Femur (tissue), 1 donor: ENCODE measurements around the gene MED10.
A peak's percentile ranks its signal among the peaks of the same experiment; 100 is the strongest.

Source experiments
- DNase-seq: peaks from one replicate; pipeline ENCODE4 v3.0.0-alpha.2; 2017

The MED10 gene, protein sequence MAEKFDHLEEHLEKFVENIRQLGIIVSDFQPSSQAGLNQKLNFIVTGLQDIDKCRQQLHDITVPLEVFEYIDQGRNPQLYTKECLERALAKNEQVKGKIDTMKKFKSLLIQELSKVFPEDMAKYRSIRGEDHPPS

DNA sequence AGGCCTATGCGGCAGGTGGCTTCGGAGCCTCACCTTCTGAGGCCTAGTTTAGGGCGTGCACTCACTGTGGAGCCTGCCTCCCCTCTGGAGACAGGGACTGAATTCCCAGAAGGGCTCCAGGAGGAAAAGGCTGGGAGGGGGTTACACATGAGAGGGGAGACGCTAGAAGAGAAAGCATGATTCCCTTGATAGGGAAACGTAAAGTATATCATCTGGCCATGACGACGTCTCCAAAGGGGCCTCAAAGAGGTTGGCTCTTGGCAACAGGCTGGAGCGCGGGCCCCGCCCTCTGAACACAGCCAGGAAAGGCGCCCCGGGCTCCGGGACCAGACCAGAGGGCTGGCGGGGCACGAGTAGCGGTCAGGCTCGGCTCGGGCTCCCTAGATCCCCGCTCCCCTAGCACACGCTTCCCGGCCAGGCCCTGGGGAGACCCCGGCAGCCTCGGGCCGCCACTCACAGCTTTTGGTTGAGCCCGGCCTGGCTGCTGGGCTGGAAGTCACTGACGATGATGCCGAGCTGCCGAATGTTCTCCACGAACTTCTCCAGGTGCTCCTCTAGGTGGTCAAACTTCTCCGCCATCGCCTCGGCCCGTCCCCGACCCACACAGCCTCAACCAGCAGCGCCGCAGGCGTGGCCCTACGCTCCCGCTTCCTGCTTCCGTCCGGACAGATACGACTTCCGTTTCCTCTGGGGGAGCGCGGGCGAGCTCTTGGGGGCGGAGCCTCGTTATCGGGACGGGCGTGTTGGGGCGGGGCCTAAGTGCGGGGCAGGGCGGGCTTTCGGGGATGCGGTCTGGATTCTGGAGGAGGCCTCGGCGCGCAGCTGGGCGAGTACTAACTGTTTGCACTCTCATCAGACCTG is at the start of gene MED10:
MED10 (minus strand) TSS at position 643 of the 861 bp plus-strand sequence; CDS start at position 579, 64 bp downstream.
- peak; percentile 96 for DNase-seq

DNA sequence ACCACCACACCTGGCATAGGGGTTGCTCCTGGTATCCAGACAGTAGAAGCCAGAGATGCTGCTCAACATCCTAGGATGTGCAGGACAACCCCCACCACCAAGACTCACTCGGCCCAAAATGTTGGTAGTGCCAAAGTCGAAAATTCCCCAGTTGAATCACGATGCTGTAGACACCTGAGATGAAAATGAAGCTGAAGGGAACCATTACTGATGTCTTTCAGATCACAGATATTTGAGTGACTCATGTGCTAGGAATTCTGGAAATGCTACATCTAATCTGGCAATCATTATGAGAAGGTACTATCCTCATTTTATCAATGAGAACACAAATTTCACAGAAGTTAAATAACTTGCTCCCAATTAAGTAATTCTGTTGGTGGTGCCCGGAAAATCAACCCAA is 49.3 kb upstream of the MED10 start:
- DNase-seq = no peak

DNA sequence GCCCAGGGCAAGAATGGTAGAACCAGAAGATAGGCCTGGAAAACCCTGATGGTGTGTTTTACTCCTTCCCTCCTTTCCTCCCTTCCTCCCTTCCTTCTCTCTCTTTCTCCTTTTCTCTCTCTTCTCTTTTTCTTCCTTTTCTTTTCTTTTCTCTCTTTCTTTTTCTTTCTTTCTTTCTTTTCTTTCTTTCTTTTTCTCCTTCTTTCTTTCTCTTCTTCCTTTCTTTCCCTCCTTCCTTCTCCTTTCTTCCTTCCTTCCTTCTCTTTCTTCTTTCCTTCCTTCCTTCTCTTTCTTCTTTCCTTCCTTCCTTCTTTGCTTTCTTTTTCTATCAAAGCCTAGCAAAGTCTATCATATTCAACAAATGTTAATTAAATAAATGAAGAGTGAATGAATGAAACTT is 46.4 kb upstream of the MED10 start:
- no peak for DNase-seq

DNA sequence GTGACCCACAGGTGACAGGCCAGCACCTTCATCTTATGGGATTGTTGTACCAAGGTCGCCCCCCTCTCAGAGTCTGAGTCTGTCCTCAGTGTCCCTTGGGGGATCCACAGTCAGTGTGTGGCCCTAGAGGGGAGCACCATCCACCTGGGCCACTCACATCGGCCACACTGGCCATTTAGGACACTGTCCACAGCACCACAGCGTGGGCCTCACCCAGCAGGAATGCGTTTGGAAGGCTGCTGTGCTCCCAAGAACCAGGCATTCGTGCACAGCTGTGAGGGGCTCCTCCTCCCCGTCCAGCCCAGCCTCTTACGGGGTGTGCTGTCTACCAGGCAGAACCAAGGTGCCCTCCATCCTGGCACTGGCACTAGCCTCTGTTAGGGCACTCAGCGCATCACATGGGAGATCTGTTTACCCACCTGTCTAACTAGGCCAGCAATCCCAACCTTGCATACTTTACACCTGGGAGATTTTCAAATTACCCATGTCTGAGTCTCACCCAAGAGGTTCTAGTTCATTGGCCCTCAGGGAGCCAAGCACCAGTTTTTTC is 45.8 kb upstream of the MED10 start:
- no peak for DNase-seq

DNA sequence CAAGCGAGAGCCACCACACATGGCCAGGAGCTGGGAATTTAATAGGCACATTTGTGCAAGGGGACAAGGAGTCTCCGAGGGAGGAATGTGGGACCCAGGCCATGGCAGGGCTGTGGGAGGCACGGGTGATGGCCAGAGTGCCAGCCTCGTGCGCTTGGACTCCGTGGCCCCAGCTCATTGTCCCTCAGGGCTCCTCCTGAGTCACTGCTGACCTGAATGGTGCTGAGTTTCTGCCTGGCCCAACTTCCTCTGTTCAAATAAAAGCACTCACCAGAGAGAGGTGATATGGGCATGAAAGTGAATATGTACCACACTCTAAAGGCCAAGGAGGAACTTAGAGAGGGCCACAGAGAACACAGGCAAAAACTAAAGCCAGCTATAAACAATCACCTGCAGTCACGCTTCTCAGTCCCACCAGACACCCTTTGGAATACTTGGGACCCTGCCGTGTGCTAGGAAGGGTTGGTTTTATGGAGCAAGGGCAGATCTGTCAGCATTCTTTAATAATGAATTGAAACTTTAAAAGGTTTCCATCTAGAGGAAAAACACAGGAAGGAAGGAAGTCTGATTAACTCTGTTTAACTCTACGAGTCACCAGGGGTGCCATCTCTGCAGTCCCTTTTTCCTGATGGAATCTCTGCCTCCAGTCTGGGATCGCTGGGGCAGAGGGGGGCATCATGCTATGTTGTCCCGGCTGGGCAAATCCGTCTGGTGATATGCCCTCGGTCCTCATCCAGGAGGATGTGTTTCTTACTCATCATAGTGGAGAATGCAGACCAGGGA is 45.2 kb upstream of the MED10 start:
- DNase-seq = no peak

DNA sequence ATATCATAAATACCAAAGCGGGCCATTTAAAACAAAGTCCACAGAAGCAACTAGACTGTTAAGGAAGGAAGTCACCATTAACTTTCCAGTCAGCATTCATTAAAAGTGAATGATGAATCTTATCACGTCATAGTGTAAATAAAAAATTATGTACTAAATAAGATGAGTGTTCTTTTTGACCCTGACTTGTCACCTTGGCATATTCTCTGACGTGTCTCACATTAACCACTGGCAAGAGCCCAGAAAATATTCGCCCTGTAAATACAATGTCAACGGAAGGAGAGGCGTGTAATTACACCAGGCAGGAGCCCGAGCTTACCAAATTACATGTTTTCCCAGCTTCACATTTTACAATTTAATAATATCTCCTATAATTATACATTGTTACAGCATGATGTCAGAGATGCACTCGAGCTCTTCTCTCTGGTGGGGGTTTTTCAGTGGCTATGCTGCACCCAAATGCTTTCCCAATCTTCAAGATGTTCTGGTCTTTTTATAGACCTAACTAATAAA is 41.0 kb upstream of the MED10 start:
- DNase-seq = no peak

DNA sequence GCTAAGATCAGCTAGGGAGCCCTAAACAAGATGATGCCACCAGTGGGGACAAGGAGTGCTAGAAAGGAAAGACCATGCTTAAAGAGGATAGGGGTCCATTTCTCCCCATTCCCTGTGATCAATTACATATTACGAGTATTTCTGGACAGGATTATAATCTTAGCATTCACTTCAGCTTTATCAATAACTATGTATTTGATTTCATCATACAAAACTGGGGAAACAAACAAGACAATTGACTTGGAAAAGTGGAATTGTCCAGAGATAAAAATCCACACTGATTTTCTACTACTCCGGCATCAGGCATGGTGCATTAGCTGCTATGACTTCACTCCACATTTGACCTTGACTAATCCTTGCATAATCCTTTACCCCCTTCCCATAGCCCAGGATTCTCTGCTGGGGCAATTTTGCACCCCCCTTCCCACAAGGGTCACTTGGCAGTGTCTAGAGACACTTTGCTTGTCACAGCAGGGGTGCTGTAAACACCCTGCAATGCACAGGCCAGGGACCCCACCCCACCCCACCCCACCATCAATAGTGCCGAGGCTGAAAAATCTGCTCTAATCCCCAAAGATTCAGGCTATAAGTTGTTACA is 40.4 kb upstream of the MED10 start:
- DNase-seq = no peak

DNA sequence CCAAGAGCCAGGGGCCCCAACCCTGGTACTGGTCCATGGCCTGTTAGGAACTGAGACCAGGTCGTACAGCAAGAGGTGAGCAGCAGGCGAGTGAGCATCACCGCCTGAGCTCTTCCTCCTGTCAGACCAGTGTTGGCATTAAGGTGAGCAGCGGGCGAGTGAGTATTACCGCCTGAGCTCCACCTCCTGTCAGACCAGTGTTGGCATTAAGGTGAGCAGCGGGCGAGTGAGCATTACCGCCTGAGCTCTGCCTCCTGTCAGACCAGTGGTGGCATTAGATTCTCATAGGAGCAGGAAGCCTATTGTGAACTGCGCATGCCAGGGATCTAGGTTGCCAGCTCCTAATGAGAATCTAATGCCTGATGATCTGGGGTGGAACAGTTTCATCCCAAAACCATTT is 39.3 kb upstream of the MED10 start:
- DNase-seq = no peak

DNA sequence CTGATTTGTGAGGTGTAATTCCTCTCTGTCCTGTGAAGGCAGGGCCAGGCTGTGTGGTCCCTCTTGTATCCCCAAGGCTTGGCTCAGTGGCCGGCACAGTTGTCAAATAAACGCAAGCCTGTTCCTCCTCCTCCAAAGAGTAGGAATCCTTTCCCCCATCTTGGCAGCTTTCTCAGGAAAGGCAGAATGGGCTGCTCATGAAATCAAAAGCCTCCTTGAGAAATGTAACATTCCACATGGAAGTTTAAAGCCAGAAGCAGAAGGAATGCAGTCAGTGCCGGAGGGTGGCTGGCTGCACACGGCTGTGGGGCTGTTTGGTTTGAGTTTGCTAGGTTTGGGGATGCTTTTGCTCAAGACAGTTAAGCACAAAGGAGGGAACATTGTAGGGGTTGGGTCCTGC is 34.5 kb upstream of the MED10 start:
- DNase-seq = no peak

DNA sequence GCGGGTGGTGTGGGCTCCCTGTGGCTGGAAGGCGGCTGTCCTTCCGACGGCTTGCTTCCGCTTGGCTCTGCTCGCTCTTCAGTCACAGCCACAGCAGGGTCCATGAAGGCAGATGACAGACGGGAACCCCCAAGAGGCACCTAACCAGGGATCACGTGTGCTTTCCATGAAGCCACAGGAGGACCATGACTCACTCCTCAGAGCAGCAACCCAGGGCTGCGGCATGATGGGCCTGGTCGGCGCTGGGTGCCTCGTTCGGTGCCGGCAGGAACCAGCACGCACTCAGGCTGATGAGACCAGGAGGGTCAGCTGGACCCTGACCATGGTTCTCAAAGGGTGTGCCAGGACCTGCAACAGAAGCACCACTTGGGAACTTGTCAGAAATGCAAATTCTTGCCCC is 32.8 kb upstream of the MED10 start:
- peak; percentile 36 for DNase-seq

DNA sequence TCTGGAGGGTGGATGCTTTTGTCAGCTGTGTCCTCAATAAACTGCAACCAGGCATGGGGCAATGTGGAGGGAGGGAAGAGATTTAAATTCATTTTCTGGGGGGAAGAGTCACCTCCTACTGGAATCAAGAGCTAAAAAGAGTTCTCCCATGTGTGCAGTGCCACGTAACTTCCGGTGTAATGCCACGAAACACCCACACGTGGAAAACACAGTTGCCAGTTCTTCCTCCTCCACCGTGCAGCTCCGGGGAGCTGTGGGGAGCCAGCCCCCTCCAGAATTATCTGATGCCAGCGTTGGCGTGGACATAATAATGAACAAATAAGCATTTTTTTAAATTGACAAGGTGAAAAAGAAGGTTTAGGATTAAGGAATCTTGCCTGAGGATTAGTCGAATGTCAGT is 32.1 kb upstream of the MED10 start:
- no peak for DNase-seq

DNA sequence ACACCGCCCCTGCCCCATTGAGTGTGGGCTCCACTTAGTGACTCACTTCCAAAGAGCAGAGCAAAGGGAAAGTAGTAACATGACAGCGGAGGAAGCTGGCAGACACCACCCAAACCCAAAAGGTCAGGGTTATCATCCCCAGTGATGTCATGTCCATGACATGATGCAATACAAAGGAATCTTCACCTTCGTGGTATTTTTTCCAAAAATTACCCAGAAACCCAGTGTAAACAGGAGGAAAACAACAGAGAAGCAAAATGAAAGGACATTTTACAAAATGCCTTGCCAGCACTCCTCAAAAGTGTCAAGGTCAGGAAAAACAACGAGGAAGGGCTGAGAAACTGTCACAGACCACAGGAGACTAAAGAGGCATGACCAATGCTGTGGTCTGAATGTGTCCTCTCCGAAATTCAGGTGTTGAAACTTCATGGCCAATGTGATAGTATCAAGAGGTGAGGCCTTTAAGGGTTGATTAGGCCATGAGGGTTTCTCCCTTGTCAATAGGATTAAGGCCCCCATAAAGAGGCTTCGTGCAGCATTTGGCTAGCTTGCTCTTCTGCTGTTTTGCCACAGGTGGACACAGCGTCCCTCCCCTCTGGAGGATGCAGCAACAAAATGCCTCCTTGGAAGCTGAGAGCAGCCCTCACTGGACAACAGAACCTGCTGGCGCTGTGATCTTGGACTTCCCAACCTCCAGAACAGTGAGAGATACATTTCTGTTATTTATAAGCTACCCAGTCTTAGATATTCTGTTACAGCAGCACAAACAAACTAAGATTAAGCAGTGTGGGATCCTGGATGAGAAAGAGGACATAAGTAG is 30.5 kb upstream of the MED10 start:
- no peak for DNase-seq

DNA sequence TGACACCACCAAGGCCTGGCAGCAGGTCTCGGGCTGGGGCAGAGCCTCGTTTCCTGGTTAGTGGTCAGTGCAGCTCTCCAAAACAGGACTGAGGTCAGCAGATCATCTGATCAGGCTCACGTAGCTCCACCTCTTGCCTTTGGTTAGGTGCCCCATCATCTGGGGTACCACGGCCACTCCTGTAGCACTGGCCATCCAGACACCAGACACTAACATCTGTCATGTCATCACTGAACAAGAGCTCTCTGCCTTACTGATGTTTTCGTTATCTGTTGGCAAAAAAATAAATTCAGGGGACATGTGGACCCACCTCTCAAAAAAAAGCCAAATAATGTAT is 29.9 kb upstream of the MED10 start:
- DNase-seq = no peak

DNA sequence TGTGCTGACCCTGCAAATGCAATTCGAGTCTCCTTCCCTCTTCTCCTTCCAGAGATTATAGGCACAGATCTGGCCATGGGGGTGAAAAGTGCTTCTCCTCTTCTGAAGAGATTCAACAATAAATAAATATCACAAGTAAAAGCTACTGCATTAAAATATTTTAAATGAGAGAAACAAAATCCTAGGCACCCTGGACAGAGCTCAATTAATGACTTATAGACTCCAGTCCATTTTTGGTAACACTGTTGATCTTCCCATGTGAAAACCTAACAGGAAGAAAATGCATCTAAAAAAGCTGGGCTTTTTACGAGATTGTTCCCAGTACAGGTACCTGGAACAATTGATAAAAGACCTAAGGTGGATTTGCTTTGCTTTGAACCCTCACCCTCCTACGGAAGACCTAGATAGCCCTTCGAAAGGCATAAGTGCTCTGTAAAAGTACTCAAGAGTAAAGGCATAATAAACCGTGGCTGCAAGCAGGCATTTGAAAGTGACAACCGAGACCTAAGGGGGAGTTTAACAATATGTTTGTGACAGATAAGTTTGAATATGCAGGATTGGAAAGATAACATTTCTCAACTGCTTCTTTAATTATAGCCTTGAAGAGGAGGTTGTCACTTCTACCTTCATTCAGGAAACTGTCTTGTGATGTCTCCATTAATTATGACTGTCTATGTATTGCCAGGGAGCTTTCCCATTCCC is 29.4 kb upstream of the MED10 start:
- no peak for DNase-seq

DNA sequence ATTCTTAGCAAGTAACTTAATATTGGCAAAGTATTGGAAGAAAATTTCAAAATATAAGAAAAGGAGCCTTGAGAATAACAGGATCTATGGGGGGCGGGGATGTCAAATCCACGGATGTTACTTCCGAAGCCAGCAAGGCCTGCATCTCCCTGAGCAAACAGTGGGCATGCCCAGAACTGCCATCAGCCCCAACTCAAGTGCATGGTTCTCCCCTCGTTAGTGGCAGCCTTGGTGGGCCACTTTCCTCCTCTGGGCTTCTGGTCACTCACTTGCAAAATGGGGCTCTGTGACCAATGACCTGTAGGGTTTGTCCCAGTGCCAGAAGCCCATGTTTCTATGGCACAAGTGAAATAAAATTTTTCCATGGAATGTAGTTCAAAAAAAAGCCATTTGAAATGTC is 27.2 kb upstream of the MED10 start:
- DNase-seq = no peak

DNA sequence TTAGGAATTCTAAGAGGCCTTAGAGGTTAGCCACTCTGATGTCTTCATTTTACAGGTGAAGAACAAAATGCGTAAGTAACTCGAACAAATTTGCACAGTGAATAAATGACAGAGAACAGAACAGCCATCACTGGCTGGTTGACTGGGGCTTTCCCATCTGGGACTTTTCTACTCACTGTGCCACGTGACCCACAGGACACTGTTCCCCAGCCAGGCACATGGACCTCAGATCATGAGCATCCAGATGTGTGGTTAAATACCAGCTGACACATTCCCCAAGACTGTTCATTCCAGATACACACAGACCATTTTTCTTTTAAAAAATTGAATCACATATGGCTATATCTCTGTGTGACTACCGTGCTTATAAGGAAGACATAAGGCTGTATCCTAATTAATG is 25.8 kb upstream of the MED10 start:
- DNase-seq = no peak

DNA sequence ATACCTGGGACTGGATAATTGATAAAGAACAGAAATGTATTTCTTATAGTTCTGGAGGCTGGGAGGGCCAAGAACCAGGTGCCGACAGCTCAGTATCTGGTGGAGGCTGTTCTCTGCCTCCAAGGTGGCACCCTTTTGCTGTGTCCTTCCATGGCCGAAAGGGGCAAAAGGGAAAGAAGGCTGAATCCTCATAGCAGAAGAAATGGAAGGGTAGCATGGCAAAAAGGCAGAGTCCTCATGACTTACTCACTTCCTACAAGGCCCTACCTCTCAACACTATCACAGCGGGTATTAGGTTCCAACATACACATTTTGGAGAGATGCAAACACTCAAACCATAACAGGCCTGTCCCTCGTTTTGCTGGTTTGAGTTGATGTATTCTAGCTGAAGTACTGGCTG is 25.1 kb upstream of the MED10 start:
- DNase-seq = no peak

DNA sequence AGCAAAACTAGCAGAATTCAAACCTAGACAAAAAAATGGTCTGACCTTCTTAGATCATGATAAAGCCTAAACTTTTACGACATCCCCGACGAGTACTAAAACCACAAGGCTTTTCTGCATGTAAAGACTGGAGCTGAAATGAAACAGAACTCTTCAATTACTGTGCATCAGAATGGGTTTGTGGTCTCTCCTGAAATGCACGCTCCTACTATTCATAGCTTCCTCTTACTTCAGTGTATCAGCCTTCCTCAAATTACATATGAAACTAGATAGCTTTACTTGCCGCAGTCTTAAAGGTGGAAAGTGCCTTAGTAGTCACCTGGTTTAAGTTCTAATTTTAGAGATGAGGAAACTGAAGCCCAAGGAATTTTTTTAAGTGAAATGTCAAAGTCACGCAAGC is 24.6 kb upstream of the MED10 start:
- DNase-seq = no peak

DNA sequence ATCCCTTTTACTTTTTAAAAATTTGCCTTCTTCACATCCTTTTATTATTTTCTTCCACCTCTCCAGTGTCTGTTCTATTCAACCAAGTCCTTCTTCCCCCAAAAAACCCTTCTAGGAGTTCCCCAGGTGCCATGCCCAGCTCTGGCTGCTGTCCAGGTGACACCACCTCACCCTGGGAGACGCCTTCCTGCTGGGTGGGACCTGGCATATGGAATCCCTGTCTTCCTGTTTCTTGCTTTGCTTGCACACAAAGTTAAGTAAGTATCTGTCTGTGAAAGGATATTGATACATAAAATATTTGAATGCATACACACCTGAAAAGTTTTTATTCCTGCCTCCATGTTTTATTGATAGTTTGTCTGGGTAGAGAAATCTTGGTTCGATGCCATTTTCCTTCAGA is 23.1 kb upstream of the MED10 start:
- DNase-seq = no peak

DNA sequence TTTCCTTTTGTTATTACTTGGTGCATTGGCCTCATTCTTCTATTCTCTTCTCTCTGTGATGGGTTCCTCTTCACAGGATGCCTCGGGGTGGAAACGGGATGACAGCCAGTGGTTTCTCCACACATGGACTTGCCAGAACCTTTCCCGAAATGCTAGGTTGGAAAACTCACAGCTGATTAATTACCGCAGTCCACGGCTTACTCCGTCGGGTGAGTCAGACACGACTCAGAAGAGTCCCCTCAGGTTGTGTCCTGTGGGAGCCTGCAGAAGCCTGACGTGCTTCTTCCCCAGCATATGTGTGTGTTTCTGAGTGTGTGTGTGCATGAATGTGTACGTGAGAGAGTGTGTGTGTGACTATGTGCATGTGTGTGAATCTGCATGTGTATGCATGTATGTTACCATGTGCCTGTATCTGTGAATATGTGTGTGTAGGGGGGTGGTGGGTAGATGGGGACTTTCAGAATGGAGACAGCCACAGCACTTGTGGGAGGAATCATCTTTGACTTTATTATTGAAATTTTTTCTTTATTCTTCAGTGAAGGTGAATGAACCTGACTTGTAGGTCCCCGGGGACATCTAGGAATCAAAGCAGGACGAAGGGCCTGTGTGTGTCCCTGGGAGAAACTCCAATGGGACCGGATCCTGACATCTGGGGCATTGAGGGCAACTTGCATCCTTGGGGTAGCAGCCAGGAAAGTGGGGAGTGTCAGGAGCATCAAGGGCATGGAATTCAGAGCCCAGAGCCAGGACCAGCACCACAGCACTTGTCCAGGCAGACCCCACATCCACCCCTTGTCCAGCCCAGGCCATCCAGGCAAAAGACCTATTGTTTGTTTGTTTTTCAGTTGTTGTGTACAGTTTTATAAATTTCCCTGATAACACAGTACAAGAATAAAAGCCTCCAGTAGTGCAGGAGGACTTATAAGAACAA is 21.9 kb upstream of the MED10 start:
- DNase-seq = no peak
